Measurements from ENCODE around the gene GTF3C1.

GTF3C1 gene

DNA sequence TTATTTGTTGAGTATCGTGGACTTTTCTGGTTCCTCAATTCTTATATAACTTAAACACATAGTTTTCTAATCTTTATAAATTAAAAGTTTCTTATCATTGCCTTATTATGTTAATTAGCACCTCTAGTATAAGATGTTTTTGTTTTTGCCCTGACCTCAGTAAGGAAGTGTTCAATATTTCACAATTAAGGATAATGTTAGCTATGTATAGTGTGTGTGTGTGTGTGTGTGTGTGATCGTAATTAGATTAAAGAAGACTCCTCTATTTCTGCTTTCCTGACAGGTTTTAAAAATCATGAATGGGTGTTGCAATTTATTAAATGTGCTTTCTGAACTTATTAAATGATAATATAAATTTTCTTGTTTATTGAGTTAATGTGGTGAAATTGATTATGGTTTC lies 135.8 kb downstream of the GTF3C1 start:
- Histone ChIP-seq H3K9me3 (ENCODE audit: control insufficient read depth in 1 of 2, low read length in 2 of 2) (peaks cover 0 to 4% of the 10 kb centered on the region in 2 donors), H3K4me3 (ENCODE audit: low read depth in 1 of 2, low read length in 2 of 2) (no peak overlapping the region), H3K36me3 (ENCODE audit: control insufficient read depth in 1 of 2, insufficient read depth in 2 of 2, low read length in 2 of 2) (no peaks in the 10 kb centered on the region), H3K4me1 (ENCODE audit: control insufficient read depth in 1 of 2, insufficient read depth in 2 of 2, low read length in 2 of 2) (no peaks in the 10 kb centered on the region), H3K27me3 (ENCODE audit: low read depth, low read length) (no peaks in the 10 kb centered on the region), H3K27ac (ENCODE audit: low read length) (no peak overlapping the region)

GRCh38 chr16:27410761-27411160 lies 139.0 kb downstream of the GTF3C1 start:
- H3K4me3 ChIP-seq (ENCODE audit: low read depth in 1 of 2, low read length in 2 of 2), result no peak overlapping the region
- no peaks in the 10 kb centered on the region for H3K27me3 ChIP-seq (ENCODE audit: low read depth, low read length)
- H3K4me1 ChIP-seq (ENCODE audit: control insufficient read depth in 1 of 2, insufficient read depth in 2 of 2, low read length in 2 of 2), result no peaks in the 10 kb centered on the region
- H3K27ac ChIP-seq (ENCODE audit: low read length), result no peak overlapping the region
- peaks cover 0 to 4% of the 10 kb centered on the region in 2 donors for H3K9me3 ChIP-seq (ENCODE audit: control insufficient read depth in 1 of 2, low read length in 2 of 2)
- no peaks in the 10 kb centered on the region for H3K36me3 ChIP-seq (ENCODE audit: control insufficient read depth in 1 of 2, insufficient read depth in 2 of 2, low read length in 2 of 2)

Measured in muscle layer of duodenum (tissue), 2 donors.